ENCODE measurements around the gene C17orf67.

DNA sequence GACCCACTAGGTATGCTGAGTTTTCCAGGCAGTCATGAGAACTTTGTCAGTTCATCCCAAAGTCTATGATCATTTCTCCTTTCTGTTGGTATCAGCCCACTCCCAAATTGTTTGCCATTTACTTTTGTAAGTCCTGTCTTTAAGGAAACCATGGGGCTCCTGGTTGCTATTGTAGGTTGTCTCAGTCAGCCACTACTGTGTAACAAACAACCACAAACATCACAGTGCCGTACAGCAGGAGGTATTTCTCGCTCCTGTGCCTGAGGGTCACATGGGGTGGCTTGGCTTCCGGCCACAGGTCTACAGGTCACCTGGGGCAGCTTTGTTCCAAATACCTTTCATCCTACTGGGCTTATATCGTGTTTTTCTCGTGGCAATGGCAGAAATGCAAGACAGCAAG is 71.6 kb downstream of the C17orf67 start:
- TF ChIP-seq, protein P1, sequence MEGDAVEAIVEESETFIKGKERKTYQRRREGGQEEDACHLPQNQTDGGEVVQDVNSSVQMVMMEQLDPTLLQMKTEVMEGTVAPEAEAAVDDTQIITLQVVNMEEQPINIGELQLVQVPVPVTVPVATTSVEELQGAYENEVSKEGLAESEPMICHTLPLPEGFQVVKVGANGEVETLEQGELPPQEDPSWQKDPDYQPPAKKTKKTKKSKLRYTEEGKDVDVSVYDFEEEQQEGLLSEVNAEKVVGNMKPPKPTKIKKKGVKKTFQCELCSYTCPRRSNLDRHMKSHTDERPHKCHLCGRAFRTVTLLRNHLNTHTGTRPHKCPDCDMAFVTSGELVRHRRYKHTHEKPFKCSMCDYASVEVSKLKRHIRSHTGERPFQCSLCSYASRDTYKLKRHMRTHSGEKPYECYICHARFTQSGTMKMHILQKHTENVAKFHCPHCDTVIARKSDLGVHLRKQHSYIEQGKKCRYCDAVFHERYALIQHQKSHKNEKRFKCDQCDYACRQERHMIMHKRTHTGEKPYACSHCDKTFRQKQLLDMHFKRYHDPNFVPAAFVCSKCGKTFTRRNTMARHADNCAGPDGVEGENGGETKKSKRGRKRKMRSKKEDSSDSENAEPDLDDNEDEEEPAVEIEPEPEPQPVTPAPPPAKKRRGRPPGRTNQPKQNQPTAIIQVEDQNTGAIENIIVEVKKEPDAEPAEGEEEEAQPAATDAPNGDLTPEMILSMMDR (optimal IDR thresholded peaks at IDR 0.05 in 1 of 3, IDR thresholded peaks at IDR 0.05 in 1 of 3, conservative IDR thresholded peaks at IDR 0.05 in 1 of 3; ENCODE audit: extremely low read depth in 1 of 3, insufficient read depth in 2 of 3, low read length in 3 of 3), result no peak
- TF ChIP-seq EZH2 (IDR thresholded peaks at IDR 0.05; ENCODE audit: low read length), result no peak

Data from keratinocyte (primary cell).